Fibroblast of peridontal ligament (primary cell): ENCODE measurements around the gene PDE4D.
A peak's percentile ranks its signal among the peaks of the same experiment; 100 is the strongest.
"Not testable (repeated sequence)": the region's sequence is repeated elsewhere in the genome, so short reads cannot be mapped to it uniquely, and the experiment has no call there.

Experiments
- DNase-seq: peaks from one replicate; pipeline ENCODE4 v3.0.0-alpha.2; 2010; ENCODE audit errors: extremely low read depth

The PDE4D gene

DNA sequence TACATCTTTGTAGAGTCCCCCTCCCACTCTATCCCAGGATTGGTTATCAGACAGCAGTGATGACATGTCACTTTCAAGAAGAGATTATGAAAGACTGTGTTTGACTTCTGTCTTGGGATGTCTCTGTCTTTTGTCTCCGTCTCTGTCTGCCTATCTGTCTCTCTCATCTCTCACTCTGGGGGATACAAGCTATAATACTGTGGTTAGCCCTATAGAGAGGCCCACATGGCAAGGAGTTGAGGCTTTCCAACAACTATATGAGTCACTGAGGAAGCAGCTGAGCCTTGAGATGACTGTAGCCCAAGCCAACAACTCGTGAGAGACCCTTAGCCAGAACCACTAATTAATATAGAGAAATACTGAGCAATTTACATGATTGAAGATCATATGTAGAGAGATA lies 284.8 kb downstream of the PDE4D start:
- no peak for DNase-seq

DNA sequence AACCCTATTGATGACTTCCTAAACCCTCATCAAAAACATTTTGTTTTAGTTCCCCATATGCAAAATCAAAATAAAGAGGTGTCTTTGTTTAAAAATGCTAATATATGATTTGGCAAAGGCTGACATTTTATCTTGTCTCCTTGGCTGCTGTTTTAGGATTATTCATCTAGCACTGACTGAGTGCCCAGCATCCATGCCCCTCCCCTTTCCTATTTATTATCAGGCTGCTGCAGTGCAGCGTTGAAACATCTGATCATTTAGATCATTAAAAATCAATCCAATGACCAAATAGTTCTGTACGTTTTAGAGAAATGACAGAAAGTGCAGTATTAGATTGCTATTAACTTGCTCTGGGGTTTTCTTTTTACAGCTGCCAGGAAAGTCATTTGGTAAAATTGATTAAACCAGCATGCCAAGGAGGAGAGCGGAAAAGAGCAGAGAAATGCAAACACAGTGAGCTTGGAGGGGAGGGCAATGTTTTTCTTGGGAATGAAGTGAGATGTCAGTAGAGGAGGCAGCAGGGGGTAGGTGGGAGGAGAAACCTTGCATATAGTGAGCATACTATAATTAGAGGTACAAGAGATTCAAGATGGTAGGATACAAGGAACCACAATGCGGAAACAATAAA lies 286.3 kb downstream of the PDE4D start:
- no peak for DNase-seq

DNA sequence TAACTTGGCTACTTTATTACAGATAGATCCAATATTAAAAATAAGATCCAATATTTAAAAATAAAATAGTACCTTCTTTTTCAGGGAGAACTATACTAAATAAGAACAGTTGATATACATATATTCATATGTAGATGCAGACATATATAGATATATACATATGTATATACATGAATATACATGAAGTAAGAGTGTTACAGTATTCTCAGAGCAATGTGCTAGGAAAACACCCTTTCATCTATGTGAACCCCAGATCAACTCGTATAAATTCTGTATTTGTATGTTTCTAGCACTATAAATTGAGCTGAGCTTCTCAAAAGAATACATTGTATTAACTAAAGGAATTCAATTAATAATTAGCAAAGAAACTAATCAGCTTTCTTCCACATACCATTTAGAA lies 287.6 kb downstream of the PDE4D start:
- no peak for DNase-seq

DNA sequence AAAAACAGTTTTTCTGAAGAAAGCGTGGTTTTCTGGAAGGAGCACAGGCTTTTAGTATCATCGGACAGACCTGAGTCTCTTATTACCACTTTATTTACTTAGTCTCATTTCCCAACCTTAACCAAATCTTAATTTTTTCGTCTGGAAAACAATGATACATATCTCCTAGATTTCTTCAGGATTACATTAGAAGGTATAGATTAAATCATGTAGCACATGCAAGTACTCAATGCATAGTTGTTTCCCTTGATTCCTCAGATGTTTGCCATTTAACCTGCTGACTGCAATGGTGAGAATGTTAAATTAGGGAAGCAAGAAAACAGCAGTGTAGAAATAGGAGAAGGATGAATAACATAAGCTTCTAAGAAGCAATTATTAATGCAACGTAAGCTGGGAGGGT lies 289.4 kb downstream of the PDE4D start:
- DNase-seq, result no peak

DNA sequence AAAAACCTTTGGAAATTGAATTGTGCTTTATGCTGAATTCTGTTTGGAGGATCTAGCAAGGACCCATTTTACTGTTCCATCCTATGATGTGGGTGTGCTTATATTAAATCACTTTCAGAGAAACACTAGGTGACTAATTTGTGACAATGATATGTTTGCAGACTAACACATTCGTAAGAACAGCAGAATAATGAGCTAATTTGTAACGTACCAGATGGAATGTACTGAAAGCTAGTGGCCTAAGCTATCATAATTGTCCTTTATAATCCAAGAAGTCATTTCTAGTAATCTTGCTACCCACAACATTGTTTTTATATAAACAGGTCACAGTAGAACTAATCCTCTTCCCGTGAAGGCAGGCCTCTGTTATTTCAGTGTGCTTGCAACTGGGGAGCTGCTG lies 292.5 kb downstream of the PDE4D start:
- DNase-seq, result no peak

DNA sequence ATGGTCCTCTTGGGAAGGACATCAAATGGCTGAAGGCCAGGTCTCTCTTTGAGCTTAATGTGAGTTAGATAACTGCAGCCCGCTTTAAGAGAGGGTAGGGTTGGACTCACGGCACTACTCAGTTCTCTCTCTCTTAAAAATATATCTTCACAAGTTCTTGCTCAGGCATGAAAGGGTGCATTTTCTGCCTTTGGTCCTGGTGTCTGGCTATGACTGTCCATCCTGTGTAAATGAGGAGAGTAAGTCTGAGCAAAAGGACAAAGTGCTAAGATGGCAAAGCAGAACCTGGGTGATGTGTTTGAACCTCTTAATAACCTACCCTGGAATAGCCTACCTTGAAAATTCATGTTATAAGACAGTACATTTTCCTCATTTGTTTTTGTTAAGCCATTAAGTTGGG lies 293.4 kb downstream of the PDE4D start:
- DNase-seq, result no peak

DNA sequence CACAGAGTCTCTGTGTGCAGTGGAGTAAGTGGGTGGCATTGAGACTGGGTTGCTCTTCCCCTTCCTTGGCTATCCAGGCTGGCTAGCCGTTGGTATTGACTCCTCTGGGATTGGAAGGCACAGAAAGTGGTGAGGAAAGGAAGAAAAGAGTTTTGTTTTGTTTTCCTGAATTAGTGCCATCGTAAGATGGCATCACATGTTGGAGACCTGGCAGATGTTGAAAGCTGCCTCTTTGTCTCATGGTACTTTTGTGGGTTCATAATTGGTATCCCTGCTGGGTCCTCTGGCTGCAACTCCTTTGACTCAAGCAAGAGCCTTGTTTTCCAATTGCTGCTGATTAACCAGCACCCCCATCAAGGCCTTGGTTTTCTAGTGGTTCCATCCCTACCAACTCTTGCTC lies 293.8 kb downstream of the PDE4D start:
- no peak for DNase-seq

DNA sequence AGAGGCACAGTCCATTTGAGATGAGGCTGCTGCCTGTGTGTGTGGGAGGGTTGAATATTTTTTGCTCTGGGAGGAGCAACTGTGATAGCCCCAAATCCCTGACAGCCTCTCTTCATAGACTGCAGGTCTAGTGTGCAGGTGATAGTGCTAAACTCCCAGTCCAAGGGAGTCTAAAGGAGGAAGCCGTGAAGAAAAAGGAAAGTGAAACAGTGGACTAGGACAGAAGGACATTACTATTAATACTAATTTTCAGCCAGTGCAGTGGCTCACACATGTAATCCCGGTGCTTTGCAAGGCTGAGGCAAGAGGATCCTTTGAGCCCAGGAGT lies 295.0 kb downstream of the PDE4D start:
- peak; percentile 6 for DNase-seq

DNA sequence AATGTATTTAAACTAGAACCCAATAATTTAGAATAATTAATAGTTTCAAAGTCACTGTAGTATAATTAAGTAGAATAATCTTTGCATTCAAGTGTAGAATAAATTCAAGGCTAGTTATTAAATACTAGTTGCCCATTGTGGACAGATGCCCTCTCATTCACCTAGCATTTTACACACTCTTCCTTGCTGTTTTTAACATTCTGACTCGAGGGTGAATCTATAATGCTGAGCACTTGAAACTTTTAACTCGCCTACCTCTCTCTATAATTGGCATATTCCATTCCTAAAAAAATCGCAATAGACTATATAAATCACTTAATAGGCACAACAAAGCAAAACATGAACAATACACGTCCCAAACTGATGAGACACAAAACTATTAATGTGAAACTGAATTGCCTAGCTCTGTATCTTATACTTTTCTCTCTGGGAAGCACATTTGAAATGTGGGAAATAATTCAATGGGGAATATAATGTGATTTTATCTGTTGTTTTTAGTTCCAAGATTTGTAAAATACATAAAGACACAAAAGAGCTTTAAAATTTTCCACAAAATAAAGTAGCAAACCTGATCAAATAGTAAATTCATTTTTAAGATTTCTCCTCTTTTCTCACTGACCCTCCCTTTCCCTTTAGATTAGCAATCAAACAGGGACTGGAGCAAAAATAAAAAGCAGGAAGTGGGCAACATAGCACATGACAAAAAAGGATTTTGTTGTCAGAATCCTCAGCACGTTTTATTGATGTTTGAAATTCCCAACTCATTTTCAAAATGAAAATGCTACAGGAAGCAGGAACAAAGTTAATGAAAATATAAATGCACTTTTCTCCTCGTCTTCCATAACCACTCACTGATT lies 295.6 kb downstream of the PDE4D start:
- DNase-seq, result no peak

DNA sequence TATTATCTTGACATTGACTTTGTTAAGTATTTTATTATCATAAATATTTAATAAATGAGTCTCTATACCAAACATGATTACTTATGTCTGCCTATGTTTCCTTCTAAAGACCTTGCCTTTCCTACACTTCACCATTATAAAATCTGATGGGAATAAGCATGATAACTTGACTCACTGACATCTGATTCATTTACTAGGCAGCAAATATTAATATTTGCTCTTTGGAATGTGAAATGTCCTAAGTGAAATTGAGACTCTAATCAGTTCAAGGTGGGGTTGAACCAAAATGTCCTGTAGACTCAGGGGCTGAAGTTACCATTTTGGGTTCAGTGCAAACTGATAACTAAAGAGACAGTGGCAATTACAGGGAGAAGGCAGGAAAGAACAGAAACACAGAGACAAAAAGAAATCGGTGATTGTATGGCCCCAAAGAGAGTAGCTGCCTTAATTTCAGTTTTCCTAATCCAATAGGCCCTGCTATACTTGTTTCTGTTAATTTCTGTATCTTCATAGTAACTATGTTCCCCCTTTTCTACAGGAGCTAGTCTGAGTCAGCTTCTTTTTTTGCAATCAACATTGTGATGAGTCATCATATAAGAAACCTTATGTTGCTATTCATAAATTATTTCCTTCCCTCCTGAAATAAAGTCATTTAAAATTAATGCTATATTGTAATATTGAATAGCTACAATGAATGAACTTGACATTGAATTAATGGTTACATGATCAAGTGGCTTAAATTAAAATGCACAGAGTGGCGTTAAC lies 296.8 kb downstream of the PDE4D start:
- DNase-seq, result peak; percentile 46

DNA sequence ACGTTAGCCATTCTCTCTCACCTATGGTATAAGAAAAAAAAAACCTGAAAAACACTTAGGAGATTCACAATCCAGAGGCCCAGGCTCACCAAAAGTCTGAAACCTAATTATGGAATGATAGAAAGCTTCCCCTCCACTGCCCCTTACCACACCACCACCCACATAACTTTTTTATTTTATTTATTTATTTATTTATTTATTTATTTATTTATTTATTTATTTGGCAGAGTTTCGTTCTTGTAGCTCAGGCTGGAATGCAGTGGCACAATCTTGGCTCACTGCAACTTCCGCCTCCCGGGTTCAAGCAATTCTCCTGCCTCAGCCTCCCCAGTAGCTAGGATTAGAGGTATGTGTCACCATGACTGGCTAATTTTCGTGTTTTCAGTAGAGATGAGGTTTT lies 299.4 kb downstream of the PDE4D start:
- DNase-seq, result not testable (repeated sequence)

DNA sequence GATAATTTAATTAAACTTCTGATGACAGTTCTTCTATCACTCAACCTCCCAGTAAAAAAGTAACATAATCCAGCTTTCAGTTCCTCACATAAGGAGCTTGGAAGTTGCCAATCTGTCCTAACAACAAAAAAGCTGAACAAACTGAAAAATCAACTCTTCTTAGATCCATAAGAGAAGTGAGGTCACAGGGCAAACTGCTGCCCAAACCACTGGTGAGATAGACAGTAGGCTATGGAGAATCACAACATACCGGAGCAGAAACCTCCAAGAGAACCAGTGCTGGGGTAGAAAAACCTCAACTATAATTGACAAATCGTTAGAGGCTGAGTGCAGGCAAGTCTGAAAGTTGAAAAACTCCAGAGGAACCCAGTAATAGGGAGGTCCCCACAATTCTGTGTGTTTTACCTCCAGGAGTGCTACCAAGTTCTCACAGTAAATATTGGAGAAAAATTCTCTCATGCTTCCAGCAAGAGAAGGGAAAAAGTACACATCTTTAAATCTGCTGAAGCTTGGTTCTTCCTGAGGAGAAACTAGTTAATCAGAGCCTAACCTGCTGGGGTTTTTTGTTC lies 300.0 kb downstream of the PDE4D start:
- no peak for DNase-seq

DNA sequence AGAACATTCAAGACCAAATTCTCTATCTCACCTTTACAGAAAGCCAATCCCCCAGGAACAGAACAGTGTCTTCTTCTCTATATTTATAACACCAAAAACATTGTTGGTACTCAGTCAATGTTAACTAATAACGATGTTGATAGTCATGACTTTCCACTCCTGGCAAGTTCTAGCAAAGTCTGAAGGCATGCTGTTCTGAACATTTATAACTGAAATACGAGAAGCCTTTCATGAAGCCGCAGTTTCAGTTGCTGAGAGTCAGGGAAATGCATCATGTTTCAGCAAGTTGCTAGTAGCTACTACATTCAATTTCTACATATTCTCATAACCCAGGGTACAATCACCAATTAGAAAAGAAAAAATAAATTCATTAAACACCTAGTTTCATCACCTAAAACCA lies 301.4 kb downstream of the PDE4D start:
- DNase-seq, result peak; percentile 44

DNA sequence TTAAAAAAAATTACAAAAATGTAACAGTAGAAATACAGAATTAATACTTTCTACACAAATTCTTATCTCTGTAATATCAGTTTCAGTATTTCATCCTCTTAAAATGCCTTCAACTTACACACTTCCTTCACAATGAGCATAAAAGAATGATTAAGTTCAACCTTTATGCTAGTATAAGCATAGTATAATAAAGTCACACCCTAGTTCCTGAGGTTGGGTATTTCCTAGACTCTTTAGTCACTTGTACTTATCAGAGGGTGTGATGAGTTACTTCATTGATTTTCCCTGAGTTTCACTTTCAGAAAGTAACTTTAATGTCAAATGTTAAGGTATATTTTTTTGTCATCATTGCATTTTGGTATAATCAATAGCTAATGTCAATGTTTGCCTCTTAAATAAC lies 302.4 kb downstream of the PDE4D start:
- no peak for DNase-seq

DNA sequence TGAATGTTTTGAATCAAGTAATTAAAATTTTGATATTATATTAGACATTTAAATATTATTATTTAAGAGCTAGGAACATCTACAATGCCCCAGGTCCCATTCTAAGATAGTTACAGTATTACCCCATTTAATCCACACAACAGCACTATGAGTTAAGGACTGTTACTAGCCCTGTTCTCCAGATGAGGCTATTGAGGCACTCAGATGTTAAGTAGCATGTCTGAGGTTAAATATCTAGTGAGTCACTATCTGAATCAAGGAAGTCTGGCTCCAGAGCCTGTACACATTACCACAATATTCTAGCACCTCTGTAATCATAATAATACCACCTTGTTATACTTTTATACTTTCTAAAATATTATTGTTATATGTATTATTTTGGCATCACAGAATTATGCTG lies 304.6 kb downstream of the PDE4D start:
- DNase-seq, result no peak

DNA sequence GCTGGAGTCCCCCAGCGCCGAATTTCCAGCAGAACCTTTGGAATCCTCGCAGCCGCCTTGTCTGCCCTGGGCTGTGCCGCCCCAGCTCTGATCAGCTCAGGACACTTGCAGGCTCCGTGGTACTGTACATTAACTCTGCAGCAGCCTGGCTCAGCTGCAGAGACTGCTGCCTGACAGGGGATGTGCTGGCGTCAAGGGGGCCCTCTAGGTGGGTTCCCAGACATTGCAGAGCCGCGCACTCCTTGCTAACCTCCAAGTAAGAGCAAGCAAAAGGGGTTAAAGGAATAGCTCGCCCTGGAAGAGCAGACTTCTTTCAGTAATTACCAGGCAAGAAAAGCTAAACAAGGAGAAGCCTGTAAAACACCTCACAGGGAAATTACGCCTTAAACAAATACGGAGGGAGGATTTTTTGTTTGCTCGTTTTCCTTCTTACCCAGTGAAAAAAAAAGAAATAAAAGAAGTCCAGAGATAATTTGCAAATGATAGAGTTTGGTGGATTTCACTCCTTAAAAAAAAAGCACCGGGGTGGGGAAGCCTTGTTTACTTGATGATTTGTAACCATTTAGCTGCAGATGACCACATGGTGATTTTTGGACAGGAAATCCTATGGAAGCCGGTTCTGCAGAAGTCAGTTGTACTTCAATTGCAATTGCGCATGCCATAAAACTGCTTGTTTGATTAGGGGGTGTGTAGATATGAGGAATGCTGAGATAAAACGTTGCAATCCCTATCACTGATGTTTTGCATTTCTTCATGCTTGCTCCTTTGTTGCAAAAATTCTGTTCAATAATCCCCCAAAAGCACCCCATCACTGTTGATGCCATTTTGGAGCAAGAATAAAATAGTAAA lies 305.8 kb downstream of the PDE4D start:
- DNase-seq, result peak; percentile 60

DNA sequence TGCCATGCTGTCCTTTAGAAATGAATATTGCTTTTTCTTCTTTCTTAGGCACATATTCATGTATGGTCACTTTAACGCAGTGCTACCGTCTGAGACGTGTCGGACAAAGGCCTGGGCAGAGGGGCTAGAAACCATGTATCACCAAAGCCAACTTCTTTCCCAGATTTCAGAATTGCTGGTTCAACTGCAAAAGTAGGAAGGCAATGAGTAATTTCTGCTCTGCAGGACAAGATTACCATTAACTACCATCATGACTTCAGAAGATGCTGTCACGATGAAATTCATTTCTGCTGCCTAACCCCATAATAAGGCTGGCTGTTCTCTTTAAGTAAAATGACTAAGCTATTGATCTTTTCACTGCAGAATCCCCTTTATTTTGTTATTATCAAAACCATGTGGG lies 306.7 kb downstream of the PDE4D start:
- DNase-seq, result no peak

DNA sequence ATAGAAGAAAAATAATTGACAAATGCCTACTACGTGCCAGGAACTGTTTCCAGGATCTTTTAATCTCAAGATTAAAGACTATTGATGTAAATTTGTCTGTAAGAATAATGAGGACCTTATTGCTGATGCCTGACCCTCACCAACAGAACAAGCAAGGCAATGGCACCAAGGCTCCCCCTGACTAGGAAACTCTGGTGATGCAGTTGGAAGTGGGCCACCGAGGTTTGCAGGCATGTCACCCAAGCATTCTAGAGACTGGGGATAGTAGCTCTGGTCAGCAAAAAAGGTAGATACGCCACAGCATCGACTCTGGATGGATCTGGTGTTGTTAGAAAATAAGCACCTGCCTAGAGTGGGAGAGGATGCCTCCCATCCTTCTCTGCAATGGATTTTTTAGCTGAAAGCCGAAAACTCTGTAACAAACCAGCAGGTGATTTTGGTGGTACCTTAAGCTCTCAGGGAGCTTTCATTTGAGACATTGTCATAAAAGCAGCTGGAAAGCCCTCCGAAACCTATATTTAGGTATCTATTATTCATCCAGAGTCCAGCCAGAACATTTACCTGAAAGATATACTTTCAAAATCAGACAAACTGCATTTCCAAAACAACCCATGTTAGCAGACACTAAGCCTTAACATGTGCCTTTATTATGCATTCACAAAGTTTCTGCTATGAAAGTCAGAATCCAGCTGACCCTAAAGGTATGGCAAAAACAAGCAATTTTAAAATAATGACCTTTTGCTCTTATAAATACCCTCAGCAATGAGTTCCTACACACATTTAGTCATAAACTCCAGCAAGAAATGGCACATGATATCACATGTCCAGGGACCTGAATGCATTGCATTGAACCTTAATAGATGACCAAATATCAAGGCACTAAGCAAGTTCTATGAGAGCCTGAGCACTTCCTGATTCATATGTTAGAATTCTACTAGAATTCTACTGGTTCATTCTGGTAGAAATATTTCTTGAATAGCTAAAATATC lies 308.4 kb downstream of the PDE4D start:
- DNase-seq, result no peak

DNA sequence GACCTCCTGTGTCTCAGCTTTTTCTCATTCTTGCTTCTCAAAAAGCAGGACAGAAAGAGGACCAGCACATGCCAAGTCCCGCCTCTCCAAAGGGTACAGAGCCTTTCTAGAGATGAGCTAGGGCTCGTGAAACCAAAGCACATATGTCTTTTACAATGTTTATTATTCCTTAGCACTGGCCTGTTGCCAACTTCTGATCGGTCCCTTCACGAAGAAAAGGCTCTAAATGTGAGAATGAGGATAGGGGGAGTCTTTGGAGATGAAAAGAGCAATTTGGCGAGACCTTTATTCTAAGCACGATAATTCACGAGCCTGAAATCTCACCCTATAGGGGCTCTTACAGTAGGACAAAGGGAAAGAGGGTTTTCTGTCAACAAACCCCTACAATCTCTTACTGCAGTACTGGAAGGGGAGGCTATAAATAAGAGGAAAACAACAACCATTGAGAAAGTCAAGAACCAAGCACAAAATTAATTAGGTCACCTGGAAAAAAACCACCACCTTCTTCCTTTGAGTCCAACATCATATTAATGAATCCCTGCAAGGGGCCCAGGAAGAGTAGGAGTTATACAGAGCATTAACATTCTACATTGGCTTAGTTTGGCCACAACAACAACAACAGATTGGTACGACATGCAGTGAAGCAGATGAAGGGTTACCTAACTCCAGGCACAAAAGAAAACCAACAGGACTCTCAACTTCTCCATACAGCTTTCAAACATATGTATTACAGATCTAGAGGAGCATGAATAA lies 309.5 kb downstream of the PDE4D start:
- DNase-seq, result no peak
